Endothelial cell (in vitro differentiated cells): ENCODE results near the gene GPR6. TPM values are rescaled to one million over a fixed set of nuclear protein-coding genes. Genes with fewer than 3 reads are reported as not detected.

Source experiments
- DNase-seq: peaks from one replicate; pipeline ENCODE4 v3.0.0; 2021; ENCODE audit warnings: low spot score
- H3K27ac Mint-ChIP-seq: one replicate; pipeline ENCODE4 v1.8.0; 2021; ENCODE audit warnings: mixed read lengths, inconsistent platforms; ENCODE audit not compliant: unreplicated experiment
- H3K27me3 Mint-ChIP-seq: one replicate; pipeline ENCODE4 v1.8.0; 2021; ENCODE audit warnings: mild to moderate bottlenecking, moderate library complexity, mixed read lengths, inconsistent platforms; ENCODE audit not compliant: unreplicated experiment
- H3K36me3 Mint-ChIP-seq: one replicate; pipeline ENCODE4 v1.8.0; 2021; ENCODE audit warnings: mild to moderate bottlenecking, low read depth, mixed read lengths, inconsistent platforms; ENCODE audit not compliant: unreplicated experiment
- H3K4me1 Mint-ChIP-seq: one replicate; pipeline ENCODE4 v1.8.0; 2021; ENCODE audit warnings: mild to moderate bottlenecking, mixed read lengths, inconsistent platforms; ENCODE audit not compliant: unreplicated experiment
- H3K4me3 Mint-ChIP-seq: one replicate; pipeline ENCODE4 v1.8.0; 2021; ENCODE audit warnings: mild to moderate bottlenecking, mixed read lengths, inconsistent platforms; ENCODE audit not compliant: unreplicated experiment
- H3K9me3 Mint-ChIP-seq: one replicate; pipeline ENCODE4 v1.8.0; 2021; ENCODE audit warnings: mixed read lengths, inconsistent platforms; ENCODE audit not compliant: unreplicated experiment
- total RNA-seq: library from RNA; stranded (reverse); fragmentation: NEBNext Ultra II Directional; extraction: Animal tissue kit (Norgen Biotek cat#: 25700); gene quantifications from one replicate; pipeline ENCODE4 v1.2.1, GENCODE V29; 2021; ENCODE audit not compliant: unreplicated experiment
- TF ChIP-seq, protein P1 (sequence below): fragments of 200-600 bp; sonication (generic); IDR thresholded peaks from one replicate; pipeline ENCODE4 v1.5.0; 2021; ENCODE audit warnings: antibody characterized with exemption; ENCODE audit not compliant: unreplicated experiment

Gene GPR6
- total RNA-seq, 1 donor from 2014 or later, result not detected

DNA sequence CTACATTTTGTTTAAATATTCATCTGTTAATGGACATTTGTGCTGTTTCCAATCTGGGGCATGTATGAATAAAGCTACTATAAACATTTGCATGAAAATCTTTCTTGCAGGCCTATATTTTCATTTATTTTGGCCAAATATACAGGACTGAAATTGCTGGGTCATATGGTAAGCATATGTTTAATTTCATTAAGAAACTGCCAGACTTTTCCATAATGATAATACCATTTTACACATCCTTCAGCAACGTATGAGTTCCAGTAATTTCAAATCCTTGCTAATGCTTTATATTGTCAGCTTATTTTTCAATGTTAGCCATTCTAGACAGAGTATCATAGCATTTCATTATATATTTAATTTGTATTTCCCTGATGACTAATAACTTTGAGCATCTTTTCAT lies 51.0 kb downstream of the GPR6 start:
- no peak for DNase-seq
- Mint-ChIP-seq H3K9me3 (no peaks in the 10 kb centered on the region), H3K36me3 (no peaks in the 10 kb centered on the region), H3K27me3 (peaks cover 3% of the 10 kb centered on the region), H3K27ac (no peak overlapping the region), H3K4me1 (no peaks in the 10 kb centered on the region), H3K4me3 (no peak overlapping the region)
- TF ChIP-seq, protein P1, sequence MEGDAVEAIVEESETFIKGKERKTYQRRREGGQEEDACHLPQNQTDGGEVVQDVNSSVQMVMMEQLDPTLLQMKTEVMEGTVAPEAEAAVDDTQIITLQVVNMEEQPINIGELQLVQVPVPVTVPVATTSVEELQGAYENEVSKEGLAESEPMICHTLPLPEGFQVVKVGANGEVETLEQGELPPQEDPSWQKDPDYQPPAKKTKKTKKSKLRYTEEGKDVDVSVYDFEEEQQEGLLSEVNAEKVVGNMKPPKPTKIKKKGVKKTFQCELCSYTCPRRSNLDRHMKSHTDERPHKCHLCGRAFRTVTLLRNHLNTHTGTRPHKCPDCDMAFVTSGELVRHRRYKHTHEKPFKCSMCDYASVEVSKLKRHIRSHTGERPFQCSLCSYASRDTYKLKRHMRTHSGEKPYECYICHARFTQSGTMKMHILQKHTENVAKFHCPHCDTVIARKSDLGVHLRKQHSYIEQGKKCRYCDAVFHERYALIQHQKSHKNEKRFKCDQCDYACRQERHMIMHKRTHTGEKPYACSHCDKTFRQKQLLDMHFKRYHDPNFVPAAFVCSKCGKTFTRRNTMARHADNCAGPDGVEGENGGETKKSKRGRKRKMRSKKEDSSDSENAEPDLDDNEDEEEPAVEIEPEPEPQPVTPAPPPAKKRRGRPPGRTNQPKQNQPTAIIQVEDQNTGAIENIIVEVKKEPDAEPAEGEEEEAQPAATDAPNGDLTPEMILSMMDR, result no peak

Other genes starting within 250 kb of the GPR6 start
- gene WASF1, start 201.4 kb downstream of the GPR6 start, total RNA-seq, result 110 TPM
- gene CDC40, start 202.1 kb downstream of the GPR6 start, total RNA-seq, result 23.2 TPM